H9 (cell line): ENCODE data around the gene CPAMD8. TPM values are rescaled to one million over a fixed set of nuclear protein-coding genes. Genes with fewer than 3 reads are reported as not detected.

Source experiments
- DNase-seq: peaks from one replicate; pipeline ENCODE4 v3.0.0-alpha.2; 2017
- H2AFZ ChIP-seq: one replicate; pipeline ENCODE4 v1.6.1; 2013; ENCODE audit warnings: mild to moderate bottlenecking, low read length, control low read depth, moderate library complexity
- H2AK5ac ChIP-seq: 2 replicates; pipeline ENCODE4 v1.6.1; 2013; ENCODE audit warnings: low read length, control low read depth, mixed read lengths; ENCODE audit not compliant: insufficient read length
- H2BK120ac ChIP-seq: one replicate; pipeline ENCODE4 v1.6.1; 2013; ENCODE audit warnings: low read depth, mild to moderate bottlenecking, low read length, control low read depth, inconsistent platforms; ENCODE audit not compliant: poor library complexity, severe bottlenecking
- H2BK12ac ChIP-seq: 2 replicates; pipeline ENCODE4 v1.6.1; 2013; ENCODE audit warnings: low read length, control low read depth, mixed read lengths, low read depth; ENCODE audit not compliant: insufficient read length
- H2BK15ac ChIP-seq: 2 replicates; pipeline ENCODE4 v1.6.1; 2013; ENCODE audit warnings: low read depth, low read length, control low read depth
- H2BK20ac ChIP-seq: one replicate; pipeline ENCODE4 v1.6.1; 2013; ENCODE audit warnings: low read depth, mild to moderate bottlenecking, low read length, control low read depth, inconsistent platforms; ENCODE audit not compliant: poor library complexity, severe bottlenecking
- H2BK5ac ChIP-seq: 2 replicates; pipeline ENCODE4 v1.6.1; 2013; ENCODE audit warnings: low read length, control low read depth, mixed read lengths; ENCODE audit not compliant: insufficient read length
- H3K14ac ChIP-seq: 2 replicates; pipeline ENCODE4 v1.6.1; 2013; ENCODE audit warnings: low read length, control low read depth; ENCODE audit not compliant: insufficient read depth
- H3K18ac ChIP-seq: 2 replicates; pipeline ENCODE4 v1.6.1; 2013; ENCODE audit warnings: low read depth, mild to moderate bottlenecking, mixed read lengths, low read length, control low read depth; ENCODE audit not compliant: insufficient read length
- H3K23ac ChIP-seq: 2 replicates; pipeline ENCODE4 v1.6.1; 2013; ENCODE audit warnings: low read length, control low read depth, mixed read lengths, low read depth; ENCODE audit not compliant: insufficient read length
- H3K23me2 ChIP-seq: 2 replicates; pipeline ENCODE4 v1.6.1; 2013; ENCODE audit warnings: low read depth, mild to moderate bottlenecking, mixed read lengths, low read length, control low read depth; ENCODE audit not compliant: insufficient read length, poor library complexity, severe bottlenecking
- H3K27ac ChIP-seq: 2 replicates; pipeline ENCODE4 v1.5.1; 2013; ENCODE audit warnings: low read length, control low read depth, mixed read lengths, low read depth; ENCODE audit not compliant: insufficient read length
- H3K27me3 ChIP-seq: 2 replicates; pipeline ENCODE4 v1.6.1; 2013; ENCODE audit warnings: low read length, control low read depth, inconsistent platforms; ENCODE audit not compliant: insufficient read depth
- H3K4ac ChIP-seq: 2 replicates; pipeline ENCODE4 v1.6.1; 2013; ENCODE audit warnings: low read depth, mild to moderate bottlenecking, control low read depth, inconsistent platforms, low read length, moderate library complexity
- H3K4me1 ChIP-seq: 2 replicates; pipeline ENCODE4 v1.6.1; 2013; ENCODE audit warnings: low read length, control low read depth, inconsistent platforms; ENCODE audit not compliant: insufficient read depth
- H3K4me2 ChIP-seq: 2 replicates; pipeline ENCODE4 v1.6.1; 2013; ENCODE audit warnings: low read length, control low read depth, mixed read lengths; ENCODE audit not compliant: insufficient read length, insufficient read depth
- H3K56ac ChIP-seq: 2 replicates; pipeline ENCODE4 v1.6.1; 2013; ENCODE audit warnings: low read depth, mild to moderate bottlenecking, mixed read lengths, low read length, control low read depth; ENCODE audit not compliant: insufficient read length
- H3K79me1 ChIP-seq: 2 replicates; pipeline ENCODE4 v1.6.1; 2013; ENCODE audit warnings: low read depth, mild to moderate bottlenecking, moderate library complexity, low read length, control low read depth, inconsistent platforms; ENCODE audit not compliant: insufficient read depth, poor library complexity, severe bottlenecking
- H3K79me2 ChIP-seq: 2 replicates; pipeline ENCODE4 v1.6.1; 2013; ENCODE audit warnings: low read length, control low read depth, inconsistent platforms; ENCODE audit not compliant: insufficient read depth
- H3K9ac ChIP-seq: 2 replicates; pipeline ENCODE4 v1.6.1; 2013; ENCODE audit warnings: low read length, control low read depth, mixed read lengths; ENCODE audit not compliant: insufficient read length; ENCODE audit errors: extremely low read depth
- H3K9me3 ChIP-seq: one replicate; pipeline ENCODE4 v1.6.1; 2013; ENCODE audit warnings: low read depth, low read length, inconsistent platforms; ENCODE audit not compliant: control insufficient read depth
- H3T11ph ChIP-seq: one replicate; pipeline ENCODE4 v1.6.1; 2013; ENCODE audit warnings: mild to moderate bottlenecking, low read length, control low read depth, inconsistent platforms
- H4K20me1 ChIP-seq: one replicate; pipeline ENCODE4 v1.6.1; 2013; ENCODE audit not compliant: control insufficient read depth, insufficient read length, insufficient read depth
- H4K5ac ChIP-seq: 2 replicates; pipeline ENCODE4 v1.6.1; 2013; ENCODE audit warnings: low read depth, mild to moderate bottlenecking, mixed read lengths, low read length, control low read depth; ENCODE audit not compliant: insufficient read length
- H4K8ac ChIP-seq: replicated peaks from 2 replicates; pipeline ENCODE4 v1.6.1; 2013; ENCODE audit warnings: low read length, control low read depth, mixed read lengths, low read depth; ENCODE audit not compliant: insufficient read length
- H4K91ac ChIP-seq: 2 replicates; pipeline ENCODE4 v1.6.1; 2013; ENCODE audit warnings: low read depth, mild to moderate bottlenecking, moderate library complexity, mixed read lengths, low read length, control low read depth; ENCODE audit not compliant: insufficient read length
- H3K27ac Mint-ChIP-seq, 3 experiments: 2 replicates in 2 of 3; 3 replicates in 1 of 3; pipeline ENCODE4 v1.8.0; 2020 to 2021; ENCODE audit warnings: mixed read lengths in 3 of 3, mild to moderate bottlenecking in 1 of 3, moderate library complexity in 1 of 3
- H3K27me3 Mint-ChIP-seq: 2 replicates; pipeline ENCODE4 v1.8.0; 2021; ENCODE audit warnings: low read depth, mild to moderate bottlenecking, moderate library complexity, mixed read lengths
- H3K36me3 Mint-ChIP-seq, 3 experiments: 2 replicates in 2 of 3; 3 replicates in 1 of 3; pipeline ENCODE4 v1.8.0; 2020 to 2021; ENCODE audit warnings: low read depth in 3 of 3, mixed read lengths in 3 of 3; ENCODE audit not compliant: insufficient read depth in 1 of 3
- H3K4me1 Mint-ChIP-seq, 2 experiments: 2 replicates each; pipeline ENCODE4 v1.8.0; 2020; ENCODE audit warnings: mixed read lengths in 2 of 2
- H3K4me3 Mint-ChIP-seq, 2 experiments: 2 replicates in 1 of 2; 3 replicates in 1 of 2; pipeline ENCODE4 v1.8.0; 2020 to 2021; ENCODE audit warnings: mild to moderate bottlenecking in 2 of 2, mixed read lengths in 2 of 2, moderate library complexity in 1 of 2
- H3K9me3 Mint-ChIP-seq, 2 experiments: 2 replicates in 1 of 2; 3 replicates in 1 of 2; pipeline ENCODE4 v1.8.0; 2020; ENCODE audit warnings: mild to moderate bottlenecking in 2 of 2, mixed read lengths in 2 of 2, moderate library complexity in 1 of 2
- CTCF ChIP-seq: fragments of 200-600 bp; sonication (generic); conservative IDR thresholded peaks from 3 replicates; pipeline ENCODE4 v1.8.0; 2021; ENCODE audit warnings: antibody characterized with exemption, mild to moderate bottlenecking
- WGBS: extraction: QIAGEN DNeasy Blood & Tissue Kit; methylation state at CpG from one replicate; pipeline ENCODE4 v1.1.7; 2013; ENCODE audit warnings: missing lambda C conversion rate, low lambda C conversion rate, mixed read lengths; ENCODE audit not compliant: insufficient read length; ENCODE audit errors: extremely low coverage; 5-methylcytosine and 5-hydroxymethylcytosine counted together
- total RNA-seq: library from RNA; stranded (reverse); gene quantifications from 2 replicates; pipeline ENCODE4 v1.2.1, GENCODE V29; 2021

CPAMD8 gene
- total RNA-seq, 1 experiment from 2014 or later = 12.0 TPM

- Histone ChIP-seq H2AK5ac (no peak overlapping the region), H3K14ac (no peak overlapping the region), H3K9ac (no peak overlapping the region), H3K23ac (no peak overlapping the region), H2BK20ac (no peak overlapping the region), H4K5ac (no peak overlapping the region), H3K79me2 (no peaks in the 10 kb centered on the region), H3K27ac (no peak overlapping the region), H3K4me2 (no peak overlapping the region), H3K23me2 (no peaks in the 10 kb centered on the region), H4K8ac (no peak overlapping the region), H3K4ac (no peak overlapping the region), H4K20me1 (no peaks in the 10 kb centered on the region), H2BK5ac (no peak overlapping the region), H2BK12ac (no peak overlapping the region), H2AFZ (no peak overlapping the region), H3T11ph (no peak overlapping the region), H2BK15ac (no peak overlapping the region), H3K4me1 (no peaks in the 10 kb centered on the region), H3K9me3 (no peaks in the 10 kb centered on the region), H4K91ac (no peak overlapping the region), H3K27me3 (no peaks in the 10 kb centered on the region), H3K18ac (no peak overlapping the region), H3K56ac (no peak overlapping the region), H3K79me1 (no peaks in the 10 kb centered on the region), H2BK120ac (no peak overlapping the region)
- Mint-ChIP-seq H3K27me3 (peaks cover 3% of the 10 kb centered on the region), H3K4me1 (no peaks in the 10 kb centered on the region), H3K9me3 (no peaks in the 10 kb centered on the region), H3K4me3 (no peak overlapping the region; a peak in 1 of 5 replicates), H3K36me3 (no peaks in the 10 kb centered on the region), H3K27ac (peak overlapping the region in 1 of 3 experiments; percentile 81; a peak in 2 of 7 replicates)
- TF ChIP-seq CTCF = no peak
- no CpG with 5 or more reads among the region's 15 CpGs for WGBS
- no peak for DNase-seq
These were observed 9.3 kb upstream of the CPAMD8 start for GRCh38 chr19:17035842-17036424.
